Superior temporal gyrus (tissue), 1 donor: Measurements from ENCODE around the gene CBR1.
A peak's percentile ranks its signal among the peaks of the same experiment; 100 is the strongest.
"Not testable (repeated sequence)": the region's sequence is repeated elsewhere in the genome, so short reads cannot be mapped to it uniquely, and the experiment has no call there.

Source experiments
- DNase-seq: peaks from one replicate; pipeline ENCODE4 v3.0.0-alpha.2; 2016; ENCODE audit errors: extremely low spot score

Gene CBR1

DNA sequence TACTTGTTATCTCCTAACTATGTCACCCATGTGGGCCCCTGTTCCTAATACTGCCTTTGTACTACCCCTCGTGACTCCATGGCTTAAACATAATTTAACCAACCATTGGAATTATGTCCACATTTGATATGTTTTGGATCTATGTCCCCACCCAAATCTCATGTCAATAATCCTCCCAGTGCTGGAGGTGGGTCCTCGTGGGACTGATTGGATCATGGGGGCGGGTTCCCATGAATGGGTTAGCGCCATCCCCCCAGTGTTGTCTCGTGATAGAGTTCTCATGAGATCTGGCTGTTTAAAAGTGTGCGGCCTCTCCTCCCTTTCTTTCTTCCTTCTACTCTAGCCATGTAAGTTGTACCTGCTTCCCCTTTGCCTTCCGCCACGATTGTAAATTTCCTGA is 9.8 kb downstream of the CBR1 start:
- DNase-seq, result peak; percentile 8

DNA sequence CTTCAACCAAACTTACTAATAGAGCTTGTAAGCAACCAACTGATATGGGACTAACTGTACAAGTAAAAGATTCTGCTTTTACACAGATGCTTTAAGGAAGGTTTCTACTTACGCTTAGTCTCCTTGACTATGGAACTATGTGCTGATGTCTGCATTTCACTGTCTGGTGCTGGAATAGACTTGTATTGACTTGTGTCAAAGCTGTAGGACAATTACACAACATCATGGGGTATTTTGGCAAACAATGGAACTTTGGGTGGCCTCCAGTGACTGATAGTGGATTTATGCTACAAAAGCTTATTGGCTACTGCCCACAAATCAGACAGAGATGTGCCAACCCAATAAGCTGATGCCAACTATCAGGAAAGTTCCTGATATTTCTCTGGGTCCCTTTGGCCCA is 10.6 kb downstream of the CBR1 start:
- peak; percentile 79 for DNase-seq

DNA sequence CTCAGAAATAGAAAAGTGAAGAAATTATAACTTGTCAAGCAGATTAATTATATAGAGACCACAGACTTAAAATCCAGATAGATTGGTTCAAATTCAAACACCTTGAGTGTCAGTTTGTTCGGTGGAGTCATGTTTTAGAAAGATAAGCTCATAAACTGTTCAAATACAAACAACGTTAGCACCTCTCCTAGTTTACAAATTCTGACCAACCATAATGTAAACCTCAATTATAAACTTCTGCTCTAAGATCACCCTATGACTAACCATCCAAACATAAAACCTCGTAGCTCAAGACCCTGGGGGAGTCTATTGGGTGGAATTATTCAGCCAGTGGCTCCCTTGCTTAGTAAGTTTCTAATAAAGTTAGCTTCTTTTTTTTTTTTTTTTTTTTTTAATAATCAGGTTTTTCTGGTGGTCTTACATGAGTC is 12.4 kb downstream of the CBR1 start:
- DNase-seq, result peak; percentile 8

DNA sequence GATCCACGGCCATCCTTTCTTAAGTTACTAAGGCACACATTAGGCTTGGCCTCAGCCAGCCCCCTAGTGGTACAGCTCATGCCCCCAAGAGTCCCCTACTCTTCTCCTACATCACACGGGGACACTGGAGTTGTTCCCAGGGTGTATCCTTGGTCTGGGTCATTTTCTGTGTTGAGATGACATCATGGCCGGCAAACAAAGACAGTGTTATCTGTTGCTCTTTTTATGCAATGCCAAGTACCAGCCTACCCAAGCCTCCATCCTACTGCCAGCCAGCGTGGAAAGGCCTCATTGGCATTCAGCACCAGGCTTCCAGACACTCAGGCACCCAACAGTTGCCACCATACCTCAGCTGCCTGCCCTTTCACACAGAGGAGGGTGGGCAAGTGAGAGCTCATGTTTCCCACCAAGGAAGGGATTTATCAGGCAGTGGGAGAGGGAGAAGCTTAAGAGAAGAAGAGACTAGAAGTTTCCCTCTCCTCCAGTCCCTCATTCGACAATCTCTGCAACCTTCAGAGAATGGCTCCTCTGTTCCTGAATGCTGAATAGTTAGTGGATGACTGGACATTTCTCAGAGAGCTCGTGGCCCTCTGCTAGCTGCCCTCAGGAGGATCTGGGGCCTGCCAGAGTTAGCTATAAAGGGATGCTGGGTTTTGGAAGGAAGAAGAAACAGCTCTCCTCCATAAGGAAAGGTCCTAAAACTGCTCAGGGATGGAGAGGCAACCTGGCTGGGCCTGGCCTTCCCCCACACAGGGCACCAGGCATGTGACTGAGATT is 17.7 kb downstream of the CBR1 start:
- peak; percentile 97 for DNase-seq

DNA sequence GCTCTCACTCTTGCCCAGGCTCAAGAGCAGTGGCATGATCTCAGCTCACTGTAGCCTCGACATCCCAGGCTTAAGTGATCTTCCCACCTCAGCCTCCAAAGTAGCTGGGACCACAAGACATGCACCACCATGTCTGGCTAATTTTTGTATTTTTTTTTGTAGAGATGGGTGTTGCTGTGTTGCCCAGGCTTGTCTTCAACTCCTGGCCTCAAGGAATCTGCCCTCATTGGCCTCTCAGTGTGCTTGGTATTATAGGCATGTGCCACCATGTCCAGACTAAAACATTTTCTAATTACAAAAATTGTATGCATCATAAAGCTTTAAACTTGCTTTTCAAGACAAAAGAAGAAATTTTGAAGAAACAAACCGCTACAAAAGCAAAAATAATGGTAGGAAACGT is 20.1 kb downstream of the CBR1 start:
- no peak for DNase-seq

DNA sequence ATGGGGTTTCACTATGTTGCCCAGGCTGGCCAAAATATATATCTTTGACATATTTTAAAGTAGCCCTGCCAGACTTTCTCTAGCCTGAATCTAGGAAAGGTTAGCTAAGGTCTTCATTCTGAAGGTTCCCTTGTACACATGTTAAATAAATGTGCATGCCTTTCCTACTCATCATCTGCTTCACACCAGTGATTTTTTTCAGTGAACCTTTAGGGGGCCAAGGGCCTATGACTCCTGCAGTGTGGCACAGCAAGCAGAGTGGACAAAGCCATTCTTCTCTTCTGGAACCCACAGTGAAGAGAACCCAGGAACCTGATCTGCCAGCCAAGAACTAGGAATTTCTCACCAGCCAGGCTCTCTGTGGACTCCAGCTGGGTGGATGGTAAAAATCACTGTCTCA is 22.9 kb downstream of the CBR1 start:
- no peak for DNase-seq

DNA sequence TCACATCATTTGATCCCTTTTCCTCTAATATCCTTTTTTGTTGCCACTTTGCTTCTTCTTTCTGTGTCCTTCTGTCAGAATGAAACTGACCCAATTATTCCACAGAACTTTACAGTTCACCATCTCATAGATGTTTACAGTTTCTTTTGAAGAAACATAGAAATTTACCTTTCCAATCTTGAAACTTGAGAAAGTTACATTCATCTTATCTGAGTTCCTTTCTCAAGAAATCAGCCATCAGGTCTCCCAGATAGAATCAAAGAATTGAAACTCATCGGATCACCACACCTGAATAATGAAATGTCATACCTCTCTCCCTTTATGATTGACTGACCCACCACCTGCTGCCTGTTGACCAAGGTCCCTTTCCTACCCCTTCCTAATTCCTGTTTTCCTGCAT is 23.7 kb downstream of the CBR1 start:
- DNase-seq, result no peak

DNA sequence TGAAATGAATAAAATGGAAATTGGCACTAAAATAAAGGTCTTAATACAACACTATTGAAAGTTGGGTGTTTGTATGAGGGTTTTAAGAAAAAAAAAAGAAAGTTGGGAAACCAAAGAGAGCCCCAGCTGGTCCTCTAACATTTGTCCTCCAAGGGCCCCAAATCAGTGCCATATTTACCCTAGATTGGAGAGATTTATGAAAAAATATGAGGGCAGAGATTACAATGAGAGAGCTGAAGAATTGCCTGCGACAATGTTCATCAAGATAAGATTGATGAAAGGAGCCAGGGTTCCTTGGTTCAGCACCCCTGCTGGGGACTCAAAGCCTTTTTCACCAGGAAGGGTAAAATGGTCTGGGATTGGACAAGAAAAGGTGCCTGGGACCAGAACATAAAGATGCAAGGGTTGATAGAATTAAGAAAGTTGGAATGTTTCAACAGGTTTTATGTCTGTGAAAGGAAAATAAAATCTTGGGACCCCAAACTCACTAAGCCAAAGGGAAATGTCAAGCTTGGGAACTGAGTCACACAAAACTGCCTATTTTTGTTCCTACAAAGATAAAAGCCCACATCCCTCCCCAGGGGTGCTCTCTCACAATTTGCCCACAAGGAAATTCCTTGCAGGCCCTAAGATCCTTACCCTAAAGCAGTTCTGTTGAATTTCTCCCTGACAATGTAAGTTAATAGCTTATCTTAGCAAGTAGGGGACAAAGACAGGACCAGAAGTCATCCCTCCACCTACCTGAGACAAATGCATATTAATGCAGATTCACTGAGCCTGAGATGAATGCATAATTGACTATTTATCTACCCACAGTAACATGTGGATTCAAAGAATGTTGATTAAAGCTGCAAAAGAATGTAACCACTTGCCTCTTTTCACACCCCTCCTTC is 26.8 kb downstream of the CBR1 start:
- DNase-seq, result no peak

DNA sequence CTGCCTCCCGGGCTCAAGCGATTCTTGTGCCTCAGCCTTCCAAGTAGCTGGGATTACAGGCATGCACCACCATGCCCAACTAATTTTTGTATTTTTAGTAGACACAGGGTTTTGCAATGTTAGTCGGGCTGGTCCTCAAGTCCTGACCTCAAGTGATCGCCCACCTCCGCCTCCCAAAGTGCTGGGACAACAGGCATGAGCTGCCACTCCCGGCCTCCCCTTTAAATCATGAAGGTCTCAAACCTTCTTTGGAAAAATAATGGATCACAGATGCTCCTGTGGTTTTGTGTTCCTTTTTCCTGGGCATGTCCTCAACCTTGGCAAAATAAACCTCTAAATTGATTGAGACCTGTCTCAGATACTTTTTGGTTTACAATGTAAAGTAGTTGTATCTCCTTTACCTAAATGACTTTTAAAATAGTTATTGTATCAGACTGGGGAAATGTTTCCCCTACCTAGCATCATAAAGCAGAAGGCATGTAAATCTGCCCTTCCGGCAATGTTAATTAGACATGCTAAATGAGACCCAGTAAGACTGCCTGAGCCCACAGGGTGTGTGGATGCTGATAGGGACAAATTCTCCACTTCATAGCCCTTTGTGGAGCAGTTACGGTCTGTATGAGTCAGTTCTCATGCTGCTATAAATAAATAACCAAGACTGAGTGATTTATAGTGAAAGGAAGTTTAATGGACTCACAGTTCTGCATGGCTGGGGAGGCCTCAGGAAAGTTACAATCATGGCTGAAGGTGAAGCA is 27.8 kb downstream of the CBR1 start:
- DNase-seq, result no peak

DNA sequence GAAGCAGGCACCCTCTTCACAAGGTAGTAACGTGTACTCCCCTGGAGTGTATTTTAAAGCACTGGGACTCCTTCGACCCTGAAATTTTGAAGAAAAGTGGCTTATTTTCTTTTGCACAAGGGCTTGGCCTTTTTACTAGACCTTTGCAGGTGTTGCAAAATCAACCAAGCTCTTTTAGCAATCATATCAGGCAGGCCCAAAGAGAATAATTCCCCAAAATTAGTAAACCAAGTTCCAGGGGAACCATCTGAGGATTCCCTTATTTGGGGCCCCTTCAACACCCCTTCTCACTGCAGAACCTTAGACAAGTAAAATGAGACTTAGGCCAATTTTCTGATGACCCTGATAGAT is 28.3 kb downstream of the CBR1 start:
- DNase-seq, result no peak

DNA sequence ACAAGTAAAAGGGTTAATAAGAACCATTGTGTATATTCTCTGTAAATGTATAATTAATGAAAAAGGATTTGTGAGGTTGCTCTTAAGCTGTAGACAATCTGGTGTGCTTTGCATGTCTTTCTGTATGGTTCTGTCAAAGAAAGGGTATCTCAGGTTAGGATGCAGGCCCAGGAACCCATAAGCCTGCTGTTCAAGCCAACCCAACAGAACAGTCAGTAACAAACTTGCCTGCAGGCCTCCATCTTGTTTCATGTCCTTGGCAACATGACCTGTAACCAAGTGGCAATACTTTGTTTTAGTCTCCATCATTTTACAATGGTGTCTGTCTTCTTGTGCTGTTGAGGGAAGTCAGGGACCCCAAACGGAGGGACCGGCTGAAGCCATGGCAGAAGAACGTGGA is 29.2 kb downstream of the CBR1 start:
- no peak for DNase-seq

DNA sequence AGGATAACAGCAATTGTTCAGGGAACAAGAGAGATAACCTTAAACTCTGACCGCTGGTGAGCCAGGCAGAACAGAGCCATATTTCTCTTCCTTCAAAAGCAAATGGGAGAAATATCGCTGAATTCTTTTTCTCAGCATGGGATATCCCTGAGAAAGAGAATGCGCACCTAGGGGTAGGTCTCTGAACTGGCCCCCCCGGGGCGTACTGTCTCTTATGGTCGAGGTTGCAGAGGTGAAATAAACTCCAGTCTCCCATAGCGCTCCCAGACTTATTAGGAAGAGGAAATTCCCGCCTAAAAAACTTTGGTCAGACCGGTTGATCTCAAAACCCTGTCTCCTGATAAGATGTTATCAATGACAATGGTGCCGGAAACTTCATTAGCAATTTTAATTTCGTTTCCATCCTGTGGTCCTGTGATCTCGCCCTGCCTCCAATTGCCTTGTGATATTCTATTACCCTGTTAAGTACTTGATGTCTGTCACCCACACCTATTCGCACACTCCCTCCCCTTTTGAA is 29.9 kb downstream of the CBR1 start:
- not testable (repeated sequence) for DNase-seq

DNA sequence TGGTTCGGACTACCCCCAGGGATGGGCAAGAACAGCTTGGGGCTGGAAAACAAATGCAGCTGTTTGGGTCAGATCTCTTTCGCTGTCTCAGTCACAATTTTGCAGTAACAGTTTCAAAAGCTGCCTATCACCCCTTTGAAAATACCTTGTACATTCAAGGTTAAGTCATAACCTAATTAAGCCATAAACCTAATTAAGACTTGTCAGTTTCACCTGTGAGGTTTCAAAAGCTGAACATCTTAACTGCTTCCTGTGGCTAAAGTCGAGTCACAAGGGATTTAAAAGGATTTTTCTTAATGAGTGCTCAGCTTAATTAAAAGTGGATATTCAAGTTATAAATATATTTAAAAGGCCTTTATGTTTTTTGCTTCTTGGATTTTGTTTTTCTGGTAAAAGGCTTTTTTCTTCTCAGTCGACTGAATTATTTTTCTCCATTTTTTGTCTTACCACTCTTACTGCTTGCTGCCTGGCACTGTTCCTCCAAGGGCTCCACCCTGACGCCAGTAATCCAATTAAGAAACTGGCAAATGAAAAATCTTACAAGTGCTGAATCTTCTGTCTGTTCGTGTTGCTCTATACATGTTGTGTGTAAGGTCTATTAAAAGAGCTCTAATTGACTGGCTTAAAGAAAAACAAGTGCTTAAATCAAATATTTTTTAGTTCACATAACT is 31.3 kb downstream of the CBR1 start:
- no peak for DNase-seq

DNA sequence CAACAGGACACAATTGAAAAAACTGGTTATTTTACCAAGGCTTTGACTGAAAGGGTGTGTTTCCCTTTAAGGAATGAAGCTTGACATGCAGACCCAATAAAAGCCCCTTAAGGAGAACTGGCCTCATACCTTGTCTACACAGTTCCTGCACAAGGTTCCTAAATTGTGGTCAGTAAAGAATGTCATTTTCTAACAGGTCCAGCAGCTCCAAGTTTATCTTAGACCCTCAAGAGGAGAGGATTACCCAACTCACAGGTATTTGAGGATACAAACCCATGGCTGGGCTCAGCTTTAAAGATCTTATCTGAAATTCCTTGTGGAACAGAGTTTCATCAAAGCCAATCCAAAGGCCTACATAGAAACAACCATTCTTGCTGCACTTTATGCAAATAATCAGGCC is 33.6 kb downstream of the CBR1 start:
- DNase-seq, result no peak

DNA sequence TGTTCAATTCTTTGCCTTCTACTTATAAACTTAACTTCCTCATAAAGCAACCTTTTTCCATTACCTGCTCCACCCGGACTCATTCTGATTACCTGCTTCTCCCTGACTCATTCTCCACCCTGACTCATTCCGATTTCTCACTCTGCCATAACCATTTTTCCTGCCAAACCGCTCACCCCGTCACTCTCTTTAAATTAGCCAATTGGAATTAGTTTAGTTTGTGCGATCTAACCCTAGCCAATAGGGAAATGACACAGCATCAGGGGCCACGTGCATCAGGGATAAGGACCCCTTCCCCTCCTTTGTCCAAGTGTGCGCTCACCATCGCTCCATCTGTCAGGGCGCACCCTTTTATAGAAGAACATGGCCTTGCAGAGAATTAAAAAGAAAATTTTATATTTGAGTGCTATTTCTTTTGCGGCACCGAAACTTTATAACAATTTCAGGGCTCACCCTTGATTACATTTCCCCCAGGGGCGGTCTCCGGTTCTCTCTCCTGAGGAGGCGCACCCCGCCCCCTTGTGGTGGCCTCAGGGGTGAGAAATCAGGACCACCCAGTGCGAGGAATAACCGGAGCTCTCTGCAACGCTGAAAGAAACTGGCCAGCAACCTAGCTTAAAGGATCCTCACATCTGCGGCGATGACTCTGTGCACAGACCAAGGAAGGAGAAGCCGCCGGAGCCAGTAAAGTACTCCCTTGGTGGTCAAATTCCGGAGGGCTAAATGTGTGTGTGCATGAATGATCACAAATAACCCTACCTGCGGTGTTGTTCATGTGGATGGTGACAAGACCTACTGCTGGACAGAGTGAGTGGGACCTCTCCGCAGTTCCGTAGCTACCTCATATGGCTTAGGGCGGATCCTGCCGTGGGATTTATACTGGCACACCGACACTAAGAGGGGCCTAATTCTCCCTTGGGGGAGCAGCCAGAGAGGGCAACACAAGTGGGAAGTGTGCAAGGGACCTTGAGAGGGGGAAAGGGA is 34.8 kb downstream of the CBR1 start:
- DNase-seq, result peak; percentile 91

DNA sequence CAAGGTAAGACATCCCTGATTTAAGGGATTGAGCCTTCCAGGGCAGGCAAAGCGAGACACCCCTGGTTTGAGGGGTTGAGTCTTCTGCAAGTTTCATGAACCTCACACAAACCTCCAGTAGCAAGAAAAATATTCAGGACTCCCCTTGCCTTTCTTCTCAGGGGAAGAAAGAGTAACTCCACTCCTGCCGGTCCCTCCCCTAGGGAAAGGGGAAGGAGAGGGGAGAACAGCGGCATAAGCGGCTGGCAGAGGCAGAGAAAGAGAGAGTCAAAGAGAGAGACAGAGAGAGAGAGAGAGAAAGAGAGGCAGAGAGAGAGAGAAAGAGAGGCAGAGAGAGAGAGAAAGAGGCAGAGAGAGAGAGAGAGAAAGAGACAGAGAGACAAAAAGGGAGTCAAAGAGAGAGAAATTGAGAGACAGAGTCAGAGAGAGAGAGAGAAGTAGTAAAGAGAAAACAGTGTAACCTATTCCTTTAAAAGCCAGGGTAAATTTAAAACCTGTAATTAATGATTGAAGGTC is 35.6 kb downstream of the CBR1 start:
- peak; percentile 35 for DNase-seq

DNA sequence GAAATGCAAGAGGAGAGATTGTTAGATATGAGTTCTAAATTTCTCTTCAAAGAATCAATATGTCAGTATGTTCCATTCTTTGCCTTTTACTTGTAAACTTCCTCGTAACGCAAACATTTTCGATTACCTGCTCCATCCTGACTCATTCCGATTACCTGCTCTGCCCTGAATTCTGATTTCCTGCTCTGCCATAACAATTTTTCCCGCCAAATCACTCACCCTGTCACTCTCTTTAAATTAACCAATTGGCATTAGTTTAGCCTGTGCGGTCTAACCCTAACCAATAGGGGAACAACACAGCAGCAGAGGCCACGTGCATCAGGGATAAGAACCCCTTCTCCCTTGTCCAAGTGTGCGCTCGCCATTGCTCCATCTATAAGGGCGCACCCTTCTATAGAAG is 40.0 kb downstream of the CBR1 start:
- DNase-seq, result no peak

DNA sequence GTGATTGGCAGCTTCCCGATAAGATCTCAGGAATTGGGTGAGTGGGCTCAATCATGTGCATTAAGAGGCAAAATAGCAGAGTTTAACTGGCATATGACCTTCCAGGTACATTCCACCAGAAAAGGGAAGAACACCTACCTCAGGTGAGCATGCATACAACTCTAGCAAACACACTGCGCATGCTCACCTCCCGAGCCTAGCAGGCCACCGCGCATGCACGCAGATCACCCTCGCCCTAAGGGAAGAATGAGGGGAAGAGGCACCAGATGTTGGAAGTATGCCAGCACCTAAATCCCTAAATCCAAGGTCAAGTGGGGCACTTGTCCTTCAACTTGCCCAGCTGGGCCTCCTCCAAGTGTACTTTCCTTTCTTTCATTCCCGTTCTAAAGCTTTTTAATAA is 41.4 kb downstream of the CBR1 start:
- no peak for DNase-seq

DNA sequence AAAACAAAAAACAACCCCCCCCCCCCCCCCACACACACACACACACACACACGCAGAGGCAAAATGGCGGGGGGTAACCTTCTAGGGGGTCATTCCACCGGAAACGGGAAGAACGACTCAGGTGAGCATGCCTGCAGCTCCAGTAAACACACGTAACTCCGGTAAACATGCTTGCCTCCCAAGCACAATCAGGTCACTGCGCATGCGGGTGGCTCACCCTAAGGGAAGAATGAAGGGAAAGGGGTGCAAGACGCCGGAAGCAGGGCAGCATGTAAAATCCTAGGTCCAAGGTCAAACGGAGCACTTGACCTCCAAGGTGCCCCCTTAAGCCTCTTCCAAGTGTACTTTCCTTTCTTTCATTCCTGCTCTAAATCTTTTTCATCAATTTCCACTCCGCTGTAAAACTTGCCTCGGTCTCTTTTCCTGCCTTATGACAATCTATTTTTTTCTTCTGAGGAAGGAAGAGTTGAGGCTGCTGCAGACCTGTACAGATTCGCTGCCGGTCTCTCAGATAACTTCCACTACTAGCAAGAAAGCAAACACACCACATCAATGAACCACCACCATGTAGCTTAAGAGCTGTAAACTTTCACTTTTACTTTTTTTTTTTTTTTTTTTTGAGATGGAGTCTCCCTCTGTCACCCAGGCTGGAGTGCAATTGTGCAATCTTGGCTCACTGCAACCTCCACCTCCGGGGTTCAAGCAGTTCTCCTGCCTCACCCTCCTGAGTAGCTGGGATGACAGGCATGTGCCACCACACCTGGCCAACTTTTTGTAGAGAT is 44.0 kb downstream of the CBR1 start:
- DNase-seq, result no peak
